Adipocyte (in vitro differentiated cells): Measurements from ENCODE around the gene SNRK.
"Not testable (repeated sequence)": the region's sequence is repeated elsewhere in the genome, so short reads cannot be mapped to it uniquely, and the experiment has no call there.

ENCODE experiments used
- DNase-seq: peaks from one replicate; pipeline ENCODE4 v3.0.0-alpha.2; 2015; ENCODE audit warnings: low read depth
- H3K27me3 ChIP-seq: replicated peaks from 2 replicates; pipeline ENCODE4 v1.7.0; 2013; ENCODE audit warnings: mild to moderate bottlenecking, low read length, moderate library complexity; ENCODE audit not compliant: control insufficient read depth, insufficient read depth
- H3K36me3 ChIP-seq: 2 replicates; pipeline ENCODE4 v1.7.0; 2013; ENCODE audit warnings: low read length, mild to moderate bottlenecking, moderate library complexity; ENCODE audit not compliant: control insufficient read depth, insufficient read depth, severe bottlenecking
- H3K4me1 ChIP-seq: 2 replicates; pipeline ENCODE4 v1.7.0; 2013; ENCODE audit warnings: mild to moderate bottlenecking, low read length, moderate library complexity; ENCODE audit not compliant: control insufficient read depth, insufficient read depth
- H3K4me3 ChIP-seq: 2 replicates; pipeline ENCODE4 v1.7.0; 2013; ENCODE audit warnings: mild to moderate bottlenecking, low read length, moderate library complexity
- H3K9ac ChIP-seq: 2 replicates; pipeline ENCODE4 v1.7.0; 2013; ENCODE audit warnings: mild to moderate bottlenecking, low read length, moderate library complexity
- H3K9me3 ChIP-seq: 2 replicates; pipeline ENCODE4 v1.7.0; 2013; ENCODE audit warnings: mild to moderate bottlenecking, low read length, moderate library complexity; ENCODE audit not compliant: control insufficient read depth

SNRK gene

GRCh38 chr3:43348350-43348749 lies 62.0 kb downstream of the SNRK start:
- no peak for DNase-seq
- Histone ChIP-seq H3K36me3 (peaks cover 74% of the 10 kb centered on the region), H3K4me1 (no peaks in the 10 kb centered on the region)

GRCh38 chr3:43348852-43349574 lies 62.7 kb downstream of the SNRK start:
- Histone ChIP-seq H3K4me3 (no peak overlapping the region), H3K4me1 (no peaks in the 10 kb centered on the region), H3K9ac (no peak overlapping the region), H3K27me3 (no peaks in the 10 kb centered on the region), H3K9me3 (peaks cover 20% of the 10 kb centered on the region), H3K36me3 (peaks cover 67% of the 10 kb centered on the region)
- no peak for DNase-seq

More at GRCh38 chr3:43348350-43348749, 62.0 kb downstream of the SNRK start:
- Histone ChIP-seq H3K4me3 (no peak overlapping the region), H3K9ac (no peak overlapping the region), H3K9me3 (peaks cover 14% of the 10 kb centered on the region), H3K27me3 (no peaks in the 10 kb centered on the region)

- Histone ChIP-seq H3K9me3 (peaks cover 21% of the 10 kb centered on the region), H3K9ac (no peak overlapping the region), H3K4me1 (peaks cover 5% of the 10 kb centered on the region), H3K36me3 (peaks cover 60% of the 10 kb centered on the region), H3K27me3 (no peaks in the 10 kb centered on the region), H3K4me3 (no peak overlapping the region)
- no peak for DNase-seq
These were observed 63.4 kb downstream of the SNRK start for GRCh38 chr3:43349716-43350115.

DNA sequence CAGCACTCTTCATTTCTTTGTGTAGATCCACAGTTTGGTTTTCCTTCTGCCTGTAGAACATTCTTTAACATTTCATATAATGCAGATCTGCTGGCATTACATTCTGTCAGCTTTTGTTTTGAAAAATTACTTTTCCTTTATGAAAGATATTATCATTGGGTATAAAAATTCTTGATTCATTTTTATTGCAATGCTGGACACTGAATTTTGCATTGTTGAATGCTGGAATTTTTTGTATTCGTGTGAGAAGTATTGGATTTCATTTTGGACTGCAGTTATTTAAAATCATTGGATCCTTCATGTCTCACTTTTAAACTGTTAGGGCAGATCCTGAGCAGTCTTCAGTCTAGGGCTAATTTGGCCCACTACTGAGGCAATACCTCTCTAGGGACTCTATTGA lies 67.1 kb downstream of the SNRK start:
- DNase-seq: no peak
- H3K4me3 ChIP-seq: no peak overlapping the region
- H3K9ac ChIP-seq: no peak overlapping the region
- H3K36me3 ChIP-seq: peaks cover 26% of the 10 kb centered on the region
- no peaks in the 10 kb centered on the region for H3K27me3 ChIP-seq
- H3K9me3 ChIP-seq: peaks cover 32% of the 10 kb centered on the region
- peaks cover 5% of the 10 kb centered on the region for H3K4me1 ChIP-seq

GRCh38 chr3:43353923-43354670 lies 67.8 kb downstream of the SNRK start:
- H3K4me3 ChIP-seq: no peak overlapping the region
- no peaks in the 10 kb centered on the region for H3K27me3 ChIP-seq
- H3K4me1 ChIP-seq: peaks cover 5% of the 10 kb centered on the region
- peak; percentile 14 for DNase-seq
- no peak overlapping the region for H3K9ac ChIP-seq
- H3K9me3 ChIP-seq: peaks cover 32% of the 10 kb centered on the region
- peaks cover 19% of the 10 kb centered on the region for H3K36me3 ChIP-seq

- not testable (repeated sequence) for H3K27me3 ChIP-seq, H3K4me1 ChIP-seq, H3K9ac ChIP-seq, H3K4me3 ChIP-seq, DNase-seq, H3K36me3 ChIP-seq
- H3K9me3 ChIP-seq: peaks cover 32% of the 10 kb centered on the region
These were observed 69.7 kb downstream of the SNRK start for GRCh38 chr3:43356033-43356432.

GRCh38 chr3:43361077-43361476 lies 74.7 kb downstream of the SNRK start:
- DNase-seq: no peak
- H3K4me1 ChIP-seq: peaks cover 4% of the 10 kb centered on the region
- H3K4me3 ChIP-seq: no peak overlapping the region
- peaks cover 1% of the 10 kb centered on the region for H3K9me3 ChIP-seq
- no peak overlapping the region for H3K9ac ChIP-seq
- H3K27me3 ChIP-seq: no peaks in the 10 kb centered on the region
- H3K36me3 ChIP-seq: no peaks in the 10 kb centered on the region

- no peak for DNase-seq
- no peaks in the 10 kb centered on the region for H3K36me3 ChIP-seq
- H3K4me3 ChIP-seq: no peak overlapping the region
- no peaks in the 10 kb centered on the region for H3K9me3 ChIP-seq
- no peak overlapping the region for H3K9ac ChIP-seq
- H3K4me1 ChIP-seq: peaks cover 13% of the 10 kb centered on the region
- no peaks in the 10 kb centered on the region for H3K27me3 ChIP-seq
These were observed 75.8 kb downstream of the SNRK start for GRCh38 chr3:43362183-43362582.

GRCh38 chr3:43362961-43363360 lies 76.6 kb downstream of the SNRK start:
- Histone ChIP-seq H3K4me3 (no peak overlapping the region), H3K9ac (no peak overlapping the region), H3K27me3 (no peaks in the 10 kb centered on the region), H3K4me1 (peaks cover 13% of the 10 kb centered on the region), H3K36me3 (no peaks in the 10 kb centered on the region), H3K9me3 (no peaks in the 10 kb centered on the region)
- DNase-seq: no peak

DNA sequence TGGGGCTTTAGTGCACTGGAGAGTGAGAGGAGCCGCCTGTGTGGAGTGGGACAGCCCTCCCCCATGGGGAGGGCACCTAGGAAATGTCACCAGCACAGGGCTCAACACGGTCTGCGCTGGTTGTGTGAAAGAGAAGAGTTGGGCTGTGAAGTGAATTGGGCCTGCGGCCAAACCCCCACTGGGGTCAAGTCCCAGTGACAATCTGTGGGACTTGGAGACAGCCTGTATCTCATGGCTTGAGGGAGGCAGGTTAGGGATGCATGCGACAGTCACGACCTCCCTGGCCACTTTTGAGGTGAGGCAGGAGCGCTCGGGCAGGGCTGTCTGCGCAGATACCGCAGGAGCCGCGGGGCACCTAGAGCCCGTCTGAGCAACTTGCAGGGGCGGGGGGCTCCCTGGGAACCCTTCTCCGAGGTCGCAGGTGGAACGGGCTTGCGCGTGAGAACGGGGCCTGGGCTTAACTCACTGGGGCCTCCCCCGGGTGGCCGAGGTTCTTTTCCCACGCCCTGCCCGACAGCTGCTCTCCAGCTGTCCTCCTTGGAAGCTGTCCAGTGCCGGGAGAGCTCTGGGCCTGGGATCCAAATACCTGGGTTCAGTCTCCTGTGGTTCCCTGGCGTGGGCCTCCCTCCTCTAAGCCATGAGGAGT lies 77.4 kb downstream of the SNRK start:
- H3K4me3 ChIP-seq: no peak overlapping the region
- no peaks in the 10 kb centered on the region for H3K36me3 ChIP-seq
- H3K27me3 ChIP-seq: no peaks in the 10 kb centered on the region
- no peaks in the 10 kb centered on the region for H3K9me3 ChIP-seq
- H3K9ac ChIP-seq: no peak overlapping the region
- peaks cover 13% of the 10 kb centered on the region for H3K4me1 ChIP-seq
- DNase-seq: no peak

GRCh38 chr3:43364494-43364893 lies 78.2 kb downstream of the SNRK start:
- DNase-seq: no peak
- no peak overlapping the region for H3K4me3 ChIP-seq

More at GRCh38 chr3:43364494-43364893, 78.2 kb downstream of the SNRK start:
- no peaks in the 10 kb centered on the region for H3K27me3 ChIP-seq
- H3K9me3 ChIP-seq: no peaks in the 10 kb centered on the region
- H3K4me1 ChIP-seq: peaks cover 13% of the 10 kb centered on the region
- H3K36me3 ChIP-seq: no peaks in the 10 kb centered on the region
- no peak overlapping the region for H3K9ac ChIP-seq
